ENCODE measurements around the gene CAPN1. TPM values are rescaled to one million over a fixed set of nuclear protein-coding genes. Genes with fewer than 3 reads are reported as not detected.

Gene CAPN1
- 363 and 398 TPM in 2 replicates for total RNA-seq

DNA sequence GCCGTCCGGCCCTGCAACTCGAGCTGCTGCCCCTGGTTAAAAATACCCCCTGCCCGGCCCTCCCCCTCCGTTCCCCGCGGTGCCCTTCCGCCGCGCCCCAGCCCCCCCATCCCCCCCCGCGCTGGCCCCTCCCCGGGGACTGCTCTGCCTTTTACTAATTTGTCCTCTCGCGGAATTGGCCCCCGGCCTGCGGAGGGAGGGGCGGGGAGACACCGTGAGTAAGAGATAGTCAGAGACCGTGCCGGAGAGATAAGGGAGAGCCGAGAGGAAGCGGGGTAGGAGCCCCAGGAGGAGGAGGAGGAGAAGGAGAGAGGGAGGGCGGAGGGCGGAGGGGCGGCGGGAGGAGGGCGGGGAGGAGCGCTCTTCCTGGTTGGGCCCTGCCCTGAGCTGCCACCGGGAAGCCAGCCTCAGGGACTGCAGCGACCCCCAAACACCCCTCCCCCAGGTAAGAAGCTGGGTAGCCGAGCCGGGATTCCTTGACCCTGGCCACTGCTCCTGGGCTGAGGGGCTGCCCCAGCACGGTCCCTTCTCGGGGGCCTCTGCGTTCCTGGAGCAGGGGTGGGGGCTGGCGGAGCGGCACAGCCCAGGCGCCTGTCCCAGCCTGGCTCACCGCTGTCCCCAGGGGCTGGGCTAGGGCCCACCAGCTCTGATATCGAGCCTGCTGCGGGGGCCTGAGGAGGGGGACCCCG is at the start of gene CAPN1:
CAPN1 (plus strand) TSS at position 360 of the 689 bp plus-strand sequence. CDS start 774 bp downstream, outside the sequence.

GRCh38 chr11:65134240-65134951 is 47.3 kb upstream of the CAPN1 start, which contains the start of gene SYVN1:
Gene SYVN1, minus strand, starts transcription at chr11:65134519. Its CDS starts 918 bp downstream, at chr11:65133601.

GRCh38 chr11:65170058-65170534 is 11.6 kb upstream of the CAPN1 start, which contains the start of gene SPDYC:
Gene SPDYC, plus strand, starts transcription at chr11:65170233. Its CDS starts 1,125 bp downstream, at chr11:65171358.

Other genes with a start within 250 kb of the CAPN1 start
- gene GPHA2, start 246.0 kb upstream of the CAPN1 start, total RNA-seq: not detected in 2 replicates
- gene MAJIN, start 209.8 kb upstream of the CAPN1 start, total RNA-seq: not detected in 2 replicates
- 0.19 and 0.31 TPM in 2 replicates for gene BATF2, start 185.0 kb upstream of the CAPN1 start, total RNA-seq
- gene ARL2, start 167.8 kb upstream of the CAPN1 start, total RNA-seq: 157 and 167 TPM in 2 replicates
- gene SNX15, start 154.5 kb upstream of the CAPN1 start, total RNA-seq: 18.7 and 21.1 TPM in 2 replicates
- gene SAC3D1, start 140.7 kb upstream of the CAPN1 start, total RNA-seq: 20.9 and 37.1 TPM in 2 replicates
- gene NAALADL1, start 123.4 kb upstream of the CAPN1 start, total RNA-seq: 13.0 and 32.8 TPM in 2 replicates
- 7.2 and 25.9 TPM in 2 replicates for gene CDCA5, start 97.9 kb upstream of the CAPN1 start, total RNA-seq
- gene ZFPL1, start 97.7 kb upstream of the CAPN1 start, total RNA-seq: 51.1 and 54.4 TPM in 2 replicates
- gene VPS51, start 85.7 kb upstream of the CAPN1 start, total RNA-seq: 185 and 355 TPM in 2 replicates
- gene TM7SF2, start 70.1 kb upstream of the CAPN1 start, total RNA-seq: 9.6 and 18.6 TPM in 2 replicates
- gene ZNHIT2, start 64.2 kb upstream of the CAPN1 start, total RNA-seq: 19.8 and 31.6 TPM in 2 replicates
- 496 and 642 TPM in 2 replicates for gene FAU, start 59.8 kb upstream of the CAPN1 start, total RNA-seq
- 57.9 and 90.9 TPM in 2 replicates for gene MRPL49, start 59.6 kb upstream of the CAPN1 start, total RNA-seq
- 16.4 and 16.6 TPM in 2 replicates for gene SYVN1, start 47.4 kb upstream of the CAPN1 start, total RNA-seq
- not detected in 2 replicates for gene SPDYC, start 11.7 kb upstream of the CAPN1 start, total RNA-seq
- gene POLA2, start 80.0 kb downstream of the CAPN1 start, total RNA-seq: 4.6 and 21.3 TPM in 2 replicates
- 22.4 and 27.5 TPM in 2 replicates for gene CDC42EP2, start 132.9 kb downstream of the CAPN1 start, total RNA-seq
- 23.7 and 26.5 TPM in 2 replicates for gene DPF2, start 151.9 kb downstream of the CAPN1 start, total RNA-seq
- gene TIGD3, start 172.8 kb downstream of the CAPN1 start, total RNA-seq: 0.08 TPM in 1 of 2 replicates, not detected in the other
- 0.23 and 1.4 TPM in 2 replicates for gene SLC25A45, start 200.7 kb downstream of the CAPN1 start, total RNA-seq
- gene FRMD8, start 204.7 kb downstream of the CAPN1 start, total RNA-seq: 55.0 and 62.9 TPM in 2 replicates
- gene NEAT1, start 240.9 kb downstream of the CAPN1 start, total RNA-seq: 4.3 and 7.9 TPM in 2 replicates

All from hair follicular keratinocyte (primary cell).